Thyroid gland (tissue), 4 donors: Measurements from ENCODE around the gene CSTF2T. TPM values are rescaled to one million over a fixed set of nuclear protein-coding genes. Genes with fewer than 3 reads are reported as not detected.

Source experiments
- DNase-seq, 2 donors: peaks; one replicate each; pipeline ENCODE4 v3.0.0-alpha.2; 2019
- H3K27ac ChIP-seq, 3 donors: fragments of 200-600 bp; sonication (generic); 1 replicate in 2 of 3; 2 replicates in 1 of 3; pipeline ENCODE4 v1.5.1; 2016 to 2019; ENCODE audit warnings: mild to moderate bottlenecking in 1 of 3, moderate library complexity in 1 of 3
- H3K27me3 ChIP-seq: fragments of 200-600 bp; sonication (generic); one replicate; pipeline ENCODE4 v1.5.1; 2019
- H3K36me3 ChIP-seq, 2 donors: fragments of 200-600 bp; sonication (generic); one replicate each; pipeline ENCODE4 v1.5.1; 2016 to 2019
- H3K4me1 ChIP-seq, 2 donors: fragments of 200-600 bp; sonication (generic); one replicate each; pipeline ENCODE4 v1.5.1; 2017 to 2019
- H3K4me3 ChIP-seq, 3 donors: fragments of 200-600 bp; sonication (generic); replicated peaks in 1 of 3; 1 replicate in 2 of 3; 2 replicates in 1 of 3; pipeline ENCODE4 v1.5.1; 2016; ENCODE audit warnings: mild to moderate bottlenecking in 1 of 3
- H3K9me3 ChIP-seq: fragments of 200-600 bp; sonication (generic); one replicate; pipeline ENCODE4 v1.5.1; 2017
- POLR2A ChIP-seq, 2 donors: fragments of 450-650 bp; IDR thresholded peaks; one replicate each; pipeline ENCODE4 v1.6.1; 2017; ENCODE audit warnings: antibody characterized with exemption in 2 of 2, mild to moderate bottlenecking in 2 of 2, moderate library complexity in 1 of 2
- WGBS, 2 donors: methylation state at CpG; one replicate each; pipeline ENCODE4 v1.1.5; 2017; 5-methylcytosine and 5-hydroxymethylcytosine counted together
- intact Hi-C: fragments of 100-400 bp; cut with DNase I; formaldehyde crosslinking; loops from one replicate; pipeline ENCODE4 v1.15.1; 2023
- total RNA-seq, 4 donors: library from RNA; depleted of rRNA; stranded (reverse); fragments of >200 nt; gene quantifications; one replicate each; pipeline ENCODE4 v1.2.3, GENCODE V29; 2016
- TF ChIP-seq, protein P1 (sequence below), 6 experiments: fragments of 200-600 bp in 3 of 6; fragments of 450-650 bp in 3 of 6; sonication (generic) in 3 of 6; IDR thresholded peaks; one replicate each; pipeline ENCODE4 v1.5.1; 2016 to 2019; ENCODE audit warnings: antibody characterized with exemption in 6 of 6, mild to moderate bottlenecking in 2 of 6, inconsistent platforms in 1 of 6, moderate library complexity in 1 of 6

CSTF2T gene
- total RNA-seq, 4 donors from 2014 or later: 20.7 to 26.4 (median 21.7) TPM

DNA sequence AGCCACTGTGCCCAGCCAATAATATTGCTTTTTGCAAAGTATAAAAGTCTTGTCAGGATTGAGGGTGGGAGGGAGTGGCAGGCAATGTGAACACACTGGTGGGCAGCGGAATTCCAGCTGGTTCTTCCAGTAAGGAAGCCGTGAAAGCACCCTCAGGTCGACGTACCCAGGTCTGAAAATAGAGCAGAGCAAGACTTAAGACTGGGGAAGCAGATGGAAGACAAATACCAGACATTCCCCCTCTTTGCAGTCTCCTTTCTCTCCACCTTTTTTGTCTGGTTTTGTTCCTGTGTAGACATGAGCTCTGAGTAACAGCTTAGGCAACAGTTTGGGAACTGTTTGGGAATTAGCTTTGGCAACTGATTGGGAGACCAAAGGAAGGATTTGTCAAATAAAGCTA, 17.6 kb upstream of the CSTF2T start:
- Histone ChIP-seq H3K9me3 (no peaks in the 10 kb centered on the region), H3K4me3 (no peak overlapping the region), H3K4me1 (no peaks in the 10 kb centered on the region), H3K36me3 (no peaks in the 10 kb centered on the region), H3K27me3 (no peaks in the 10 kb centered on the region), H3K27ac (no peak overlapping the region)
- TF ChIP-seq POLR2A (IDR thresholded peaks at IDR 0.05): no peak
- TF ChIP-seq, protein P1, sequence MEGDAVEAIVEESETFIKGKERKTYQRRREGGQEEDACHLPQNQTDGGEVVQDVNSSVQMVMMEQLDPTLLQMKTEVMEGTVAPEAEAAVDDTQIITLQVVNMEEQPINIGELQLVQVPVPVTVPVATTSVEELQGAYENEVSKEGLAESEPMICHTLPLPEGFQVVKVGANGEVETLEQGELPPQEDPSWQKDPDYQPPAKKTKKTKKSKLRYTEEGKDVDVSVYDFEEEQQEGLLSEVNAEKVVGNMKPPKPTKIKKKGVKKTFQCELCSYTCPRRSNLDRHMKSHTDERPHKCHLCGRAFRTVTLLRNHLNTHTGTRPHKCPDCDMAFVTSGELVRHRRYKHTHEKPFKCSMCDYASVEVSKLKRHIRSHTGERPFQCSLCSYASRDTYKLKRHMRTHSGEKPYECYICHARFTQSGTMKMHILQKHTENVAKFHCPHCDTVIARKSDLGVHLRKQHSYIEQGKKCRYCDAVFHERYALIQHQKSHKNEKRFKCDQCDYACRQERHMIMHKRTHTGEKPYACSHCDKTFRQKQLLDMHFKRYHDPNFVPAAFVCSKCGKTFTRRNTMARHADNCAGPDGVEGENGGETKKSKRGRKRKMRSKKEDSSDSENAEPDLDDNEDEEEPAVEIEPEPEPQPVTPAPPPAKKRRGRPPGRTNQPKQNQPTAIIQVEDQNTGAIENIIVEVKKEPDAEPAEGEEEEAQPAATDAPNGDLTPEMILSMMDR (IDR thresholded peaks at IDR 0.05): no peak
- intact Hi-C loops: no loop called here
- no peak for DNase-seq
- WGBS, 2 donors: 93% methylated on average over 4 of the region's 4 CpGs

DNA sequence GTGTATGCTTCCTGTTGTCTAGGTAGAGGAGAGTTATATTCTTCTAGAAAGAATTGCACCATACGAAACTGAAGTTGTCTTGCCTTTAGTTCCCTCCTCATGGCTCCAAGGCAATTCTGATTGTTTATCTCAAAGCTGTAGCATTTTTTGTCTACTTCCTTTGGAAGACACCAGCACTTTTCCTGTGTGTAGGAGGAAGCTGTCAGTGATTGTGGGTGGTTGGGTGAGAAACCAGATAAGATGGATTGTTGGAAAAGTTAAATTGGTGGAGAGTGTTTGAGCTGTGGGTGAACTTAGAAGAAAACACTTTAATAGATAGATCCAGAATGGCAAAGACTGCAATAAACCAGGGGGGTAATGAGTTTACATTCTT, 12.1 kb upstream of the CSTF2T start:
- WGBS, 2 donors: 70% methylated on average over 1 of the region's 1 CpG
- DNase-seq: no peak
- Histone ChIP-seq H3K9me3 (no peaks in the 10 kb centered on the region), H3K27ac (no peak overlapping the region), H3K27me3 (no peaks in the 10 kb centered on the region), H3K4me1 (no peaks in the 10 kb centered on the region), H3K4me3 (no peak overlapping the region), H3K36me3 (no peaks in the 10 kb centered on the region)
- no peak for TF ChIP-seq POLR2A (IDR thresholded peaks at IDR 0.05)
- TF ChIP-seq, protein P1 (IDR thresholded peaks at IDR 0.05): no peak
- intact Hi-C loops: no loop called here

DNA sequence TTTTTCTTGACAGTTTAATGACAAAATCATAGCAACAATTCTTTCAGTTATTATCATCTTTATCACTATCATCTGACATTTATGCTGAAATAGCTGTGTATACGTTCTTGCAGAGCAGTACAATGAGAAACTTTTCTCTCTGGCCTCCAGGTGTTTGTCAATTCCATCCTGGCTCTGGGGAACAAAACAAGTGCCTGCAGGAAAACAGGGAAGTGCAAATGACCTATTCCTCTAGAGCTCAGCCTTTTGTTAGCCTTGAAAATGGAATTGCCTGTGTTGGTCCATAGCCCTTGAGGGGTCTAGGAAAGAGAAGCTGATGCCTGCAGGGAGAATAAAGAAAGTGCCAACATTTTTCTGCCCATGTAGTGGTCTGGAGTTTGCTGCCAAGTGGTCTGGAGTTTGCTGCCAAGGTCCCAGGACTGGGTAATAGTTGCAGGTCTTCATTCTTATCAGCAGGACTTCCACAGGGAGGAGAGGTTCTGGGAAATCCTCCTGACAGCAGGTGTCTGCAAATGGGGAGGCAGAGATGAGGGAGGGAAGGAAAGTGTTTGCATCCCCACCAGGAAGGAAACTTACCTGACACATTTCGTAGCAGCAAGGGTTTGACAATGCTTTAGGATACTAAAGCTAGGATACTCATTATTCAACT, 10.1 kb upstream of the CSTF2T start:
- 91 to 92% methylated on average over 2 of the region's 2 CpGs for WGBS, 2 donors
- H3K4me1 ChIP-seq: no peaks in the 10 kb centered on the region
- H3K4me3 ChIP-seq: no peak overlapping the region
- TF ChIP-seq, protein P1 (IDR thresholded peaks at IDR 0.05): no peak
- TF ChIP-seq POLR2A (IDR thresholded peaks at IDR 0.05): no peak
- H3K36me3 ChIP-seq: no peaks in the 10 kb centered on the region
- H3K9me3 ChIP-seq: no peaks in the 10 kb centered on the region
- no peak for DNase-seq
- no peaks in the 10 kb centered on the region for H3K27me3 ChIP-seq
- intact Hi-C loops: no loop called here
- no peak overlapping the region for H3K27ac ChIP-seq

DNA sequence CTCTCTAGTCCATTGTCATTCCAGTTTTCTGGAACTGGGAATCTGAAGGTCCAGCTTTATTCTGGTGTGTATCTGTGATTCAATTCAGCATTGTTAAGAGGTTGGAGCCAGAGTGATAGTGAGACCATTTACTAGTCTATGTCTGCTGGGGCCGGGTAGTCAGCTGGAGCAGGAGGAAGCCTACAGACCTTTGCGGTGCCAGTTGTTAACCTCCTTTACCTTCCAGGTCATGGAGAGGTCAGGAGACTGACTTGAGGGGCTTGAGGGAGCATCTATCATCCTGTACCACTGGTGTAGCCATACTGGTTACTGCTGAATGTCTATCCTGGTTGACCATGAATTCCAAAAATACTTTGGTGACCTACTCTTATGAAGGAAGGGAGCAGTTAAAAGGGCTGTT, 9.2 kb upstream of the CSTF2T start:
- H3K27me3 ChIP-seq: no peaks in the 10 kb centered on the region
- no peaks in the 10 kb centered on the region for H3K36me3 ChIP-seq
- no peak overlapping the region for H3K27ac ChIP-seq
- H3K4me3 ChIP-seq: no peak overlapping the region
- DNase-seq: no peak
- H3K4me1 ChIP-seq: no peaks in the 10 kb centered on the region
- no peak for TF ChIP-seq POLR2A (IDR thresholded peaks at IDR 0.05)
- TF ChIP-seq, protein P1 (IDR thresholded peaks at IDR 0.05): no peak
- intact Hi-C loops: no loop called here
- WGBS, 2 donors: 88 to 100% methylated on average over 2 of the region's 2 CpGs
- H3K9me3 ChIP-seq: no peaks in the 10 kb centered on the region

DNA sequence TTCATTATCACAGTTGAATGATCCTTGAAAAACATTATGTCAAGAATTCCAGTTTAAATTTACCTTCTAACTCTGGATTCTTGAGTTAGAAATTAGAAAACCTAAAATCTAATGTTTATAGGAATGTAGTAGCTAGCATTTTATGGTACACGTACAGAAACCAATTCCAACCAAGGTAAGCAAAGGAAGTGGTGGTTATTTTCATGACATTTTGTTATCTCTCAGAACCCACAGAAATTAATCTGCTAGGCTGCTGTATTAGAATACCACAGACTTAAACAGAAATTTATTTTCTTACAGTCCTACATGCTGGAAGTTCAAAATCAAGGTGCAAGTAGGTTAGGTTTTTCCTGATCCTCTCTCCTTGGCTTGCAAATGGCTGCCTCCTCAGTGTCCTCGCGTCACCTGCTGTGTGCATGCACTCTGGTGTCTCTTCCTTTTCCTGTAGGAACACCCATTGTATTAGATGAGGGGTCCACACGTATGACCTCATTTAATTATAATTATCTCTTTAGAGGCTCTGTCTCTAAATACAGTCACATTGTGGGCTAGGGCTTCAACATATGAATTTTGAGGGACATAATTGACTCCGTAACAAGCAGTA, 8.5 kb upstream of the CSTF2T start:
- 84 to 87% methylated on average over 5 of the region's 5 CpGs for WGBS, 2 donors
- Histone ChIP-seq H3K9me3 (no peaks in the 10 kb centered on the region), H3K36me3 (no peaks in the 10 kb centered on the region), H3K4me1 (no peaks in the 10 kb centered on the region), H3K27ac (no peak overlapping the region), H3K27me3 (no peaks in the 10 kb centered on the region), H3K4me3 (no peak overlapping the region)
- TF ChIP-seq POLR2A (IDR thresholded peaks at IDR 0.05): no peak
- TF ChIP-seq, protein P1 (IDR thresholded peaks at IDR 0.05): no peak
- no peak for DNase-seq
- intact Hi-C loops: no loop called here
